ENCODE results near the gene HRCT1.
"Not testable (repeated sequence)": the region's sequence is repeated elsewhere in the genome, so short reads cannot be mapped to it uniquely, and the experiment has no call there.

The HRCT1 gene

GRCh38 chr9:35867538-35867937 lies 38.5 kb upstream of the HRCT1 start:
- Histone ChIP-seq H3K9ac (ENCODE audit: low read depth, low read length) (no peak overlapping the region), H3K4me1 (ENCODE audit: control insufficient read depth, insufficient read depth, low read length) (peaks cover 11% of the 10 kb centered on the region), H3K27ac (ENCODE audit: low read depth, low read length) (no peak overlapping the region), H3K4me3 (ENCODE audit: low read depth, low read length) (no peak overlapping the region), H3K9me3 (ENCODE audit: control insufficient read depth, insufficient read depth, low read length) (no peaks in the 10 kb centered on the region), H3K36me3 (ENCODE audit: control insufficient read depth, insufficient read depth, low read length) (no peaks in the 10 kb centered on the region), H3K27me3 (ENCODE audit: control insufficient read depth, insufficient read depth, low read length) (no peaks in the 10 kb centered on the region)

GRCh38 chr9:35868933-35869332 lies 37.1 kb upstream of the HRCT1 start:
- Histone ChIP-seq H3K9me3 (ENCODE audit: control insufficient read depth, insufficient read depth, low read length) (no peaks in the 10 kb centered on the region), H3K27me3 (ENCODE audit: control insufficient read depth, insufficient read depth, low read length) (no peaks in the 10 kb centered on the region), H3K27ac (ENCODE audit: low read depth, low read length) (no peak overlapping the region), H3K4me3 (ENCODE audit: low read depth, low read length) (no peak overlapping the region), H3K9ac (ENCODE audit: low read depth, low read length) (no peak overlapping the region), H3K36me3 (ENCODE audit: control insufficient read depth, insufficient read depth, low read length) (no peaks in the 10 kb centered on the region), H3K4me1 (ENCODE audit: control insufficient read depth, insufficient read depth, low read length) (peaks cover 11% of the 10 kb centered on the region)

- no peaks in the 10 kb centered on the region for H3K27me3 ChIP-seq (ENCODE audit: control insufficient read depth, insufficient read depth, low read length)
- no peak overlapping the region for H3K4me3 ChIP-seq (ENCODE audit: low read depth, low read length)
- H3K9ac ChIP-seq (ENCODE audit: low read depth, low read length) = no peak overlapping the region
- H3K27ac ChIP-seq (ENCODE audit: low read depth, low read length) = no peak overlapping the region
- H3K9me3 ChIP-seq (ENCODE audit: control insufficient read depth, insufficient read depth, low read length) = no peaks in the 10 kb centered on the region
- peaks cover 11% of the 10 kb centered on the region for H3K4me1 ChIP-seq (ENCODE audit: control insufficient read depth, insufficient read depth, low read length)
- H3K36me3 ChIP-seq (ENCODE audit: control insufficient read depth, insufficient read depth, low read length) = no peaks in the 10 kb centered on the region
These were observed 36.3 kb upstream of the HRCT1 start for GRCh38 chr9:35869621-35870216.

GRCh38 chr9:35870351-35870923 lies 35.6 kb upstream of the HRCT1 start, which contains the start of gene OR13J1:
TSS of gene OR13J1 (minus strand) at chr9:35870401. CDS start at chr9:35870401, 0 bp downstream.
- Histone ChIP-seq H3K9me3 (ENCODE audit: control insufficient read depth, insufficient read depth, low read length) (no peaks in the 10 kb centered on the region), H3K4me3 (ENCODE audit: low read depth, low read length) (no peak within 1 kb of the TSS), H3K27ac (ENCODE audit: low read depth, low read length) (no peak within 1 kb of the TSS), H3K36me3 (ENCODE audit: control insufficient read depth, insufficient read depth, low read length) (no peaks in the 10 kb centered on the region), H3K27me3 (ENCODE audit: control insufficient read depth, insufficient read depth, low read length) (no peaks in the 10 kb centered on the region), H3K9ac (ENCODE audit: low read depth, low read length) (no peak within 1 kb of the TSS), H3K4me1 (ENCODE audit: control insufficient read depth, insufficient read depth, low read length) (peaks cover 11% of the 10 kb centered on the region)

DNA sequence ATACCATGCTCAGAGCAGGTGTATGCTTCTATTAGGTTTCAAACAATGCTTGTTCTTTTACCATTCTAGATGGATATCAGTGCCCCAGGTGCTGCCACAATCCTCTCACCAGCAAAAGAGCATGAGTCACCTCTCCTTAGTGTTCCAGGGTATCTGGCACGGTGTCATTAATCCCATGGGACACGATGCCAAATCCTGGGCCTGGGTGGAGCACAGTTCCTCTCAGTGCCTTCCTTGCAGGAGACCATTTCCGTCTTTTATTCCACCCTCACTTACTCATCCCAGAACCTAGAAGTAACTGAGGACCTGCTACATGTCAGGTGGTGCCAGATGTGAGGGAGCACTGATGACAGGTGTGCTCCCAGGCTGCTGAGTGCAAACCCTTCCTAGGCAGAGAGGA lies 34.5 kb upstream of the HRCT1 start:
- Histone ChIP-seq H3K9ac (ENCODE audit: low read depth, low read length) (no peak overlapping the region), H3K4me3 (ENCODE audit: low read depth, low read length) (no peak overlapping the region), H3K4me1 (ENCODE audit: control insufficient read depth, insufficient read depth, low read length) (peaks cover 11% of the 10 kb centered on the region), H3K36me3 (ENCODE audit: control insufficient read depth, insufficient read depth, low read length) (no peaks in the 10 kb centered on the region), H3K27ac (ENCODE audit: low read depth, low read length) (no peak overlapping the region), H3K9me3 (ENCODE audit: control insufficient read depth, insufficient read depth, low read length) (no peaks in the 10 kb centered on the region), H3K27me3 (ENCODE audit: control insufficient read depth, insufficient read depth, low read length) (no peaks in the 10 kb centered on the region)

DNA sequence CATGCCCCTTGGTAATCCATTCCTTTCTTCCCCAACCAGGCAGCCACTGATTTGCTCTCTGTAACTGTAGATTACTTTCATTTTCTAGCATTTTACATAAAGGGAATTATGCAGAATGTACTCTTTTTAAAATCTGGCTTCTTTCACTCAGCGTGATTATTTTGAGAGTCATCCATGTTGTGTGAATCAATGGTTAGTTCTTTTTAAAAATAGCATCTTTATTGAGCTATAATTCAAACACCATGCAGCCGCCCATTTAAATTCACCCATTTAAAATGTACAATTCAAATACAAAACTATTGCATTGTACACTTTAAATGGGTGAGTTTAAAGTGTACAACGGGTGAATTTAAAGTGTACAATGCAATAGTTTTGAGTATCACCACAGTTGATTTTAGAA lies 33.5 kb upstream of the HRCT1 start:
- Histone ChIP-seq H3K27me3 (ENCODE audit: control insufficient read depth, insufficient read depth, low read length) (no peaks in the 10 kb centered on the region), H3K27ac (ENCODE audit: low read depth, low read length) (no peak overlapping the region), H3K4me1 (ENCODE audit: control insufficient read depth, insufficient read depth, low read length) (peaks cover 11% of the 10 kb centered on the region), H3K9me3 (ENCODE audit: control insufficient read depth, insufficient read depth, low read length) (no peaks in the 10 kb centered on the region), H3K9ac (ENCODE audit: low read depth, low read length) (no peak overlapping the region), H3K4me3 (ENCODE audit: low read depth, low read length) (no peak overlapping the region), H3K36me3 (ENCODE audit: control insufficient read depth, insufficient read depth, low read length) (no peaks in the 10 kb centered on the region)

DNA sequence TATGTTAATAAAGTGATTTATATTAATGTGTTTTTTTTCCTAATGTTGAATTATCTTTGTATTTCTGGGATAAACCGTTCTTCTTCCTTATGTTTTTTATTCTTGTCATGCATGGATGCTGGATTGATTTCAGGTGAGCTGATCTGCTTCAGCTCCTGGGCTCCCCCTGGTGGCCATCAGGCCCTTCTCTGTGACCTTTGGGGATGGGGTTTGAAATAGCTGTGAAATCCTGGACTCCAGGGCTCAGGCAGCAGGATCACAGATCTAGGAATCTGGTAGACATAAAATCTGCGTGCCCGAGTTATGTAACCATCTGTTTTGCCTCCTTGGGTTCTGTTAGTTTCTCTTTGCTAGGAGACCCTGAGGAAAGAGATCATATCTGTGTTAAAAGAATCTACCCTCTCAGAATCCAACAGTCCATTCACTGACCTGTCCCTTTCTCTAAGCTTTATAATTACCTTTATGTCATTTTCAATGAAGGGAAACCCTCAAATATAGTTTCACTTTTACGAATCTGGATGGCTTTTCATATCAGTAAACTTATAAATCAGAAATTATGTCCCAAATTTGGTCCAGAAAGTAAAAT lies 23.6 kb upstream of the HRCT1 start:
- no peak overlapping the region for H3K9ac ChIP-seq (ENCODE audit: low read depth, low read length)
- no peaks in the 10 kb centered on the region for H3K27me3 ChIP-seq (ENCODE audit: control insufficient read depth, insufficient read depth, low read length)
- H3K4me3 ChIP-seq (ENCODE audit: low read depth, low read length) = no peak overlapping the region
- H3K27ac ChIP-seq (ENCODE audit: low read depth, low read length) = no peak overlapping the region
- no peaks in the 10 kb centered on the region for H3K4me1 ChIP-seq (ENCODE audit: control insufficient read depth, insufficient read depth, low read length)
- H3K36me3 ChIP-seq (ENCODE audit: control insufficient read depth, insufficient read depth, low read length) = no peaks in the 10 kb centered on the region
- H3K9me3 ChIP-seq (ENCODE audit: control insufficient read depth, insufficient read depth, low read length) = no peaks in the 10 kb centered on the region

DNA sequence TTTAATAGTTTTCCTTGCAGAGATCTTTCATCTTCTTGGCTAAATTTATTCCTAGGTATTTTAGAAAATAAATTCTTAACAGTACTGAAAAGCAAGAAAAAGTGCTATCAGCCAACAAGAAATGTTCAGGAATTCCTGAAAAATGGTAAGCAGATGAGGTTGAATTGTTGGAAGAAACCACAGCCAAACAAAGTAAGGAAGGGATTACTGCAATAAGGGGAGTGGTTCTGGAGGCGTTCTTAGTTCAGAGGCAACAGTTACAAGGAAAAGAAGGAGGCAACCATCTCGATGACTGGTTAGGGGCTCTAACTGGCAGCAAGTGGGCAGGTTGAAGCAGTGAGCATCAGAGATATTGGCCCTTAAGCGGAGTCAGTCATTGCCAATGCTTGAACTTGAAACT lies 23.0 kb upstream of the HRCT1 start:
- Histone ChIP-seq H3K4me1 (ENCODE audit: control insufficient read depth, insufficient read depth, low read length) (no peaks in the 10 kb centered on the region), H3K36me3 (ENCODE audit: control insufficient read depth, insufficient read depth, low read length) (no peaks in the 10 kb centered on the region), H3K9ac (ENCODE audit: low read depth, low read length) (no peak overlapping the region), H3K27ac (ENCODE audit: low read depth, low read length) (no peak overlapping the region), H3K4me3 (ENCODE audit: low read depth, low read length) (no peak overlapping the region), H3K9me3 (ENCODE audit: control insufficient read depth, insufficient read depth, low read length) (no peaks in the 10 kb centered on the region), H3K27me3 (ENCODE audit: control insufficient read depth, insufficient read depth, low read length) (no peaks in the 10 kb centered on the region)

DNA sequence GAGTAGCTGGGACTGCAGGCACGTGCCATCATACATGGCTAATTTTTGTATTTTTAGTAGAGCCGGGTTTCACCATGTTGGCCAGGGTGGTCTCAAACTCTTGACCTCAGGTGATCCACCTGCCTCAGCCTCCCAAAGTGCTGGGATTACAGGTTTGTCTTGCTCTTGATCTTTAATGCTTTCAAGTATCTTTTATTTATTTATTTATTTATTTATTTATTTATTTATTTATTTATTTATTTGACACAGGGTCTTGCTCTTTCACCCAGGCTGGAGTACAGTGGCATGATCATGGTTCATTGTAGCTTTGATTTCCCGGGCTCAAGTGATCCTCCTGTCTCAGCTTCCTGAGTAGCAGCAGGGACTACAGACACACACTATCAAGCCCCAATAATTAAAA lies 21.1 kb upstream of the HRCT1 start:
- not testable (repeated sequence) for H3K4me1 ChIP-seq (ENCODE audit: control insufficient read depth, insufficient read depth, low read length); H3K36me3 ChIP-seq (ENCODE audit: control insufficient read depth, insufficient read depth, low read length); H3K4me3 ChIP-seq (ENCODE audit: low read depth, low read length); H3K27ac ChIP-seq (ENCODE audit: low read depth, low read length); H3K27me3 ChIP-seq (ENCODE audit: control insufficient read depth, insufficient read depth, low read length); H3K9me3 ChIP-seq (ENCODE audit: control insufficient read depth, insufficient read depth, low read length); H3K9ac ChIP-seq (ENCODE audit: low read depth, low read length)

DNA sequence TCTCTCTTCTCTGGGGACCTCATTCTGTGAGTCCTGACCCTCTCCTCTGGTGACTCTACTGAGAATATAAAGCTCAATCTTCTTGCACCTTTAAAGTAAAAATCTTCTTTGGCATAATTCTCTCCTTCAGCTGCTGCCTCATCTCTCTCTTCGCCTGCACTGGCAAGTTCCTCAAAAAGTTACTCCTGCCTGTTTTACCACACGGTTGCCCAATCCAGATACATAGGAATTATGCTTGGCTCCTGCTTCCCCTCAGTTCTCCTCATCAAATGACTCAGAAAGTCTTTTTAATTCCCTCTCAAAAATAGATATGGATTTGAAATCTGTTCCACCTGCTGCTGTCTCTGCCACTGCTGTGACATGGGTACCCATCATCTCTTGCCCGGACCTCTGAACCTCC lies 14.4 kb upstream of the HRCT1 start:
- Histone ChIP-seq H3K4me1 (ENCODE audit: control insufficient read depth, insufficient read depth, low read length) (no peaks in the 10 kb centered on the region), H3K36me3 (ENCODE audit: control insufficient read depth, insufficient read depth, low read length) (no peaks in the 10 kb centered on the region), H3K27me3 (ENCODE audit: control insufficient read depth, insufficient read depth, low read length) (no peaks in the 10 kb centered on the region), H3K27ac (ENCODE audit: low read depth, low read length) (no peak overlapping the region), H3K9ac (ENCODE audit: low read depth, low read length) (no peak overlapping the region), H3K4me3 (ENCODE audit: low read depth, low read length) (no peak overlapping the region), H3K9me3 (ENCODE audit: control insufficient read depth, insufficient read depth, low read length) (no peaks in the 10 kb centered on the region)

GRCh38 chr9:35892051-35892450 lies 14.0 kb upstream of the HRCT1 start:
- H3K9ac ChIP-seq (ENCODE audit: low read depth, low read length) = no peak overlapping the region
- no peaks in the 10 kb centered on the region for H3K36me3 ChIP-seq (ENCODE audit: control insufficient read depth, insufficient read depth, low read length)
- H3K4me1 ChIP-seq (ENCODE audit: control insufficient read depth, insufficient read depth, low read length) = no peaks in the 10 kb centered on the region
- H3K27me3 ChIP-seq (ENCODE audit: control insufficient read depth, insufficient read depth, low read length) = no peaks in the 10 kb centered on the region
- no peaks in the 10 kb centered on the region for H3K9me3 ChIP-seq (ENCODE audit: control insufficient read depth, insufficient read depth, low read length)
- H3K27ac ChIP-seq (ENCODE audit: low read depth, low read length) = no peak overlapping the region
- no peak overlapping the region for H3K4me3 ChIP-seq (ENCODE audit: low read depth, low read length)

All from HUES48 (cell line).